ENCODE results near the gene DCXR. TPM values are rescaled to one million over a fixed set of nuclear protein-coding genes. Genes with fewer than 3 reads are reported as not detected.

Gene DCXR
- total RNA-seq, 2 experiments from 2014 or later = 110 to 115 TPM

DNA sequence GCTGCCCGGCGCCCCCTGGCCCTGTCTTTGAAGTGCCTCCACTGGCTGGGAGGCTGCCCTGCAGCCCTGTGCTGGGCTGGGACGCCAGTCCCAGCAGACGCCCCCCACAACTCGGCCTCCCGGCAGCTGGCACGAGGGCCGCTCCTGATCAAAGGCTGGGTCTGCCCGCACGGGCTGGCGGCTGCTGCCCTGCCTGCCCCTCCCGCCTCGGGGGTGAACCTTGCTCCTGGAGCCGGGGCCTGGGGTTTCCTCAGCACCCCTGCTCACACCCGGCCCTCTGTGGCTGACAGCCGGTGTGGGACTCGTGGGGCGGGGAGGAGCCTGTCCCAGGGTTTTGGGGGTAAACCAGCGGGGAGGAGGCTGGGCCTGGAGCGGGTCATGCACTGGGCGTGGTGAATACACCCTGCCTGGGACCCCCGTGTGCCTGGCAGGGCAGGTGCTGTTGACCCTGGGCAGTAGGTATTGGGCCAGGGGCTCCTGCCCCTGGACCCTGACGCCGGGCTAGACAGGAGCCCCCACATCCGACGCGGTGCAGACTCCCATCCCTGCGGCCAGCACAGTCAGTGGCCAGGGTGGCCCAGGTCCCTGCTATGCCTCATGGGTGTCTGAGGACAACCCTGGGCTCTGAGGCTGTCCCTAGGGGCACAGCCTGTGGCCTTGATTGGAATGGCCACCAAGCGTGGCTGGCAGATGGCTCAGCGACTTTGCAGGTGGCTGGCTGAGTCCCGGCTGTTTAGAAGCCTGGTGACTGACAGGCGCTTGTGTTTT lies 36.5 kb downstream of the DCXR start:
- no peak overlapping the region for H3K27ac Mint-ChIP-seq
- DNase-seq (no peak), ATAC-seq (ENCODE audit: low read depth) (no peak)
- no peaks in the 10 kb centered on the region for H3K27me3 Mint-ChIP-seq
- no peak overlapping the region for H3K4me3 Mint-ChIP-seq
- peaks cover under 1% of the 10 kb centered on the region for H3K4me1 Mint-ChIP-seq
- no peaks in the 10 kb centered on the region for H3K9me3 Mint-ChIP-seq
- H3K36me3 Mint-ChIP-seq = no peaks in the 10 kb centered on the region
- POLR2A ChIA-PET = no interaction called here

DNA sequence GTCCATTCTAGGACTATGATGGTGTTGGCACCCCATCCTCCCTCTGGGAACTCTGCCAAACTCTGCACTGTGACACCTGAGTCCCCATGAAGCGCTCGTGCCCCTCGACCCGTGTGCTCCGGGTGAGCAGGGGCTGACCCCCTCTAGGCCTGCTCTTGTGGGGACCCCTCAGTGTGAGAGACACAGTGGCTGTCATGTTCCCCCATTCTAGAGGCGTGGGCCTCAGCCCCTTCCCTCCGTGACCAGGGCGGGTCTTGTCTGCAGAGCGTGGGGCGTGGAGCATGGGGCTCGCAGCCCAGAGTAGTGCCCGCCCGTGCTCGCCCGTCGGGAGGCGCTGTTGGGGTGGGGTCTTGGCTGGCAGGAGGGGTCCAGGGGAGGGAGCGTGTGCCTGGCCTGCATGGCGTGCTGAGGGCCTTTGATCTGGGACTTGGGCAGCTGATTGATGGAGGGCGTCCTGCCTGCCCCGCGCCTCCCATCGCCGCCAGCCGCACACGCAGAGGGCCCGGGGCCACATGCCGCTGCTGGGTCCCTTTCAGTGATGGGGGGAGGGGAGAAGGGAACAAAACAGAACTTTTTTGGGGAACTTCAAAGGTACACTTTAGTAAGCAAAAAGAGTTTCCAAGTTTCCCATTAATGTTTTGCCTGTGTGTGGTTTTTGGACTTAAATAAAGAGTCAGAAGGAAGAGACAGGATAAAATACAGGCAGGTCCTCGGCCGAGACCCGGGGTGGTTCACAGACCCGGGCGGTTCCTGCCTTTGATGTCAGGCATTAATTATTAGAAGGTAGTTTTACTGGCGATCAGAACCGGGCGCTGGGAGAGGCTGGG lies 37.3 kb downstream of the DCXR start:
- ATAC-seq (ENCODE audit: low read depth) (no peak), DNase-seq (no peak)
- Mint-ChIP-seq H3K9me3 (no peaks in the 10 kb centered on the region), H3K4me3 (no peak overlapping the region), H3K27ac (no peak overlapping the region), H3K4me1 (no peaks in the 10 kb centered on the region), H3K36me3 (no peaks in the 10 kb centered on the region), H3K27me3 (no peaks in the 10 kb centered on the region)
- POLR2A ChIA-PET = no interaction called here

DNA sequence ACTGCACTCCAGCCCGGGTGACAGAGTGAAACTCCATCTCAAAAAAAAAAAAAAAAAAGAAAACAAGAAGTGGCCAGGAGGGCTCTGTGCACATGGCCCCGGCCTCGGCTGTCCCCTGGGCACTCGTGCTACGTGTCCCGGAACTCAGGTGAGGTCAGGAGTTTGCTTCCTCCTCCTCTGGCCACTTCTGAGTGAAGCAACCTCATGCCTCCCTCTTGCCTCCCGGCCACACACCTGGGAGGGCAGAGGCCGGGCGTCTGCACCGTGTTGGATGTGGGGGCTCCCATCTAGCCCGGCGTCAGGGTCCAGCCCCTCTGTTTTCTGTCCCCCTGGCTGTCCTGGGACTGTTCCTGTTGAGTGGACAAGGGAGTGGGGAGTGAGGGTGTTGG lies 37.9 kb downstream of the DCXR start:
- H3K27ac Mint-ChIP-seq = no peak overlapping the region
- no peak overlapping the region for H3K4me3 Mint-ChIP-seq
- H3K4me1 Mint-ChIP-seq = no peaks in the 10 kb centered on the region
- ATAC-seq (ENCODE audit: low read depth) (no peak), DNase-seq (no peak)
- H3K27me3 Mint-ChIP-seq = no peaks in the 10 kb centered on the region
- POLR2A ChIA-PET = no interaction called here
- H3K36me3 Mint-ChIP-seq = no peaks in the 10 kb centered on the region
- H3K9me3 Mint-ChIP-seq = no peaks in the 10 kb centered on the region

DNA sequence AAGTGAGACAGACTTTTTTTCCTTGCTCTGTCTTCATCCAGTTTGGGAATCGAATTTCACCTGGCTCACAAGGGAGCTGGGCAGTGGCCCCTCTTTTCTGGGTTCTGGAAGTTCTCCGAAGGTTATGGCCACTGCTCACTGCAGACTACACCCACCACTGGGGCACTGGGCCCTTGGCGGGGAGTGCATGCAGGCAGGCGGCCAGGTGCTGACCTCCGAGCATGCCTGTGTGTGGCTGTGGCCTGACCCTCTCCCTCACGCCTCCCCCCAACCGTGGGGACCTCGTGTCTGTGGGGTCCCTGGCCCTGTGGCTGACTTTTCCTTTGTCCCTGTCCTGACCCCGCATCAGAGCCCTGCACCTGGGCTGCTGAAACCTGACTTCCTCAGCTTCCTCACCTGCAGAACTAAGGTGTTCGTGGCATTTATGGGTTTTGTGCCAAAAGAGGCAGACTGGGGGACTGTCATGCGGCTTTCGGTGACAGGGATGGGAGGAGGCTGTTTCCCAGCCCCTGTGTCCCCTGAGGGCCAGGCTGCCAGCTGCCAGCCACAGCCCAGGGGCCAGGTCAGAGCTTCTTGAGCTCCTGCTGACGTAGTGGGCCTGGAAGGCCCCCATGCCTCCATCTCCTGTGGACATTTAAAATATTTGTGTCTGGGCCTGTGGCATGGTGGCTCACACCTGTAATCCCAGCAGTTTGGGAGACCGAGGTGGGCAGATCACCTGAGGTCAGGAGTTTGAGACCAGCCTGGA lies 38.6 kb downstream of the DCXR start:
- DNase-seq = no peak
- no peak overlapping the region for H3K27ac Mint-ChIP-seq
- H3K4me1 Mint-ChIP-seq = no peaks in the 10 kb centered on the region
- ATAC-seq (ENCODE audit: low read depth) = no peak
- H3K27me3 Mint-ChIP-seq = no peaks in the 10 kb centered on the region
- H3K36me3 Mint-ChIP-seq = no peaks in the 10 kb centered on the region
- POLR2A ChIA-PET = no interaction called here
- no peaks in the 10 kb centered on the region for H3K9me3 Mint-ChIP-seq
- no peak overlapping the region for H3K4me3 Mint-ChIP-seq

DNA sequence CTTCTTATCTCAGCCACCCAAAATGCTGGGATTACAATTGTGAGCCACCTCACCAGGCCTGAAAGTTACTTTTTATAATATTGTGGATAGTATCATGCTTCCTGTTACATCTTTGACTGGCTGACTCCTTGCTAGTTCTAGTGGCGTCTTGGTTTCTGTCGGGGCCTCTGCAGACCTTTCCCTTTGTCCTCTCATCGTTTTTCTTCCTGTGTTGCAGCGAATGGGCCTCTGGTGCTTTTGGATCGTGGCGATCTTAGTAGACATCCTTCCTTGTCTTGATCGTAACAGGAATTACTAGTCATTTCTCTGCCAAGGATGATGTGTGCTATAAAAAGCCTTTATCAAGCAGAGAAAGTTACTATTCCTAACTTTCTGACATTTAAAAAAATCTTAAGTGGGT lies 39.3 kb downstream of the DCXR start:
- POLR2A ChIA-PET = no interaction called here
- DNase-seq (no peak), ATAC-seq (ENCODE audit: low read depth) (no peak)
- H3K4me3 Mint-ChIP-seq = no peak overlapping the region
- H3K9me3 Mint-ChIP-seq = no peaks in the 10 kb centered on the region
- H3K4me1 Mint-ChIP-seq = no peaks in the 10 kb centered on the region
- no peaks in the 10 kb centered on the region for H3K27me3 Mint-ChIP-seq
- H3K36me3 Mint-ChIP-seq = no peaks in the 10 kb centered on the region
- no peak overlapping the region for H3K27ac Mint-ChIP-seq

DNA sequence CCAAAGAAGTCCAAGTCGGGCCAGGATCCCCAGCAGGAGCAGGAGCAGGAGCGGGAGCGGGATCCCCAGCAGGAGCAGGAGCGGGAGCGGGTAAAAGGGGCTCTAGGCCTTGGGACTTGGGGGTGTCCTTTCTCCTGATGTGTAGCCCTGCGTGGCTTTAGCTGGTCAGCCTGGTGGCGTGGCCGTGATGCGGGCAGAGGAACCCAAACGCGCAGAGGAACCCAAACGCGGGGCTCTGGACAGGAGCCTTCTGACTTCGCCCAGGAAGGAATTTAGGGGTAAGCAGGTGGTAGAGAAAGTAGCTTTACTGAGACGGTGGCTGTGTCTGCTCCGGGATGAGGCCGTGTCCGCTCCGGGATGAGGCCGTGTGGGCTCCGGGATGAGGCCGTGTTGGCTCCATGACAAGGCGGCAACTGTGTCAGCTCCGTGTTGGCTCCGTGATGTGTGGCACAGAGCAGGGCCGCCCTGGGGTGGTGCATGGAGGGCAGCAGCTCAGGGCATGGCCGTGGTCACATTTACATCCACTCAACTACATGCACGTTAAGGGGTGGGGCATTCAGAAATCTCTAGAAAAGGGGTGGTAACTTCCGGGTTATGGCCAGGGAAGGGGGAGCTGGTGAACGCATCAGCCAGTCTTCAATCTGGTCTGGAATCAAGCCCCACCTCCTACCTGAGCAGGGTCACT lies 40.6 kb downstream of the DCXR start:
- H3K4me1 Mint-ChIP-seq = no peaks in the 10 kb centered on the region
- H3K36me3 Mint-ChIP-seq = no peaks in the 10 kb centered on the region
- H3K9me3 Mint-ChIP-seq = no peaks in the 10 kb centered on the region
- DNase-seq (no peak), ATAC-seq (ENCODE audit: low read depth) (no peak)
- POLR2A ChIA-PET = interaction anchor here (0.6 to 1.2 kb wide), 3 partner anchors 25 to 55 kb away, joined by 3 to 6 read pairs (median 3); partner anchors contain the start of gene CENPX
- H3K27ac Mint-ChIP-seq = no peak overlapping the region
- H3K4me3 Mint-ChIP-seq = no peak overlapping the region
- H3K27me3 Mint-ChIP-seq = no peaks in the 10 kb centered on the region

DNA sequence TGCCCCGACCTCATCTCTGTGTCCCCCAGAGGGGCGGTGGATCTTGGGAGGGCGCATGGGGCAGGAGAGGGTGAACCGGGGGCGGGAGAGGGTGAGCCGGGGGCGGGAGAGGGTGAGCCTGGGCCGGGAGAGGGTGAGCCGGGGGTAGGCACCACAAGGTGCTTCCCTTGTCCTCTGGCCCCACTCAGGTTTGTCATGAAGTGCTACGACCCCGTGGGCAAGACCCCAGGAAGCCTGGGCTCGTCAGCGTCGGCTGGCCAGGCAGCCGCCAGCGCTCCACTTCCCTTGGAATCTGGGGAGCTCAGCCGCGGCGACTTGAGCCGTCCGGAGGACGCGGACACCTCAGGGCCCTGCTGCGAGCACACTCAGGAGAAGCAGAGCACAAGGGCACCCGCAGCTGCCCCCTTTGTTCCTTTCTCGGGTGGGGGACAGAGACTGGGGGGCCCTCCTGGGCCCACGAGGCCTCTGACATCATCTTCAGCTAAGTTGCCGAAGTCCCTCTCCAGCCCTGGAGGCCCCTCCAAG lies 41.2 kb downstream of the DCXR start:
- H3K36me3 Mint-ChIP-seq = no peaks in the 10 kb centered on the region
- H3K4me3 Mint-ChIP-seq = no peak overlapping the region
- H3K9me3 Mint-ChIP-seq = no peaks in the 10 kb centered on the region
- POLR2A ChIA-PET = interaction anchor here (1.0 to 1.2 kb wide), 2 partner anchors 26 to 34 kb away, joined by 3 to 6 read pairs; partner anchors contain the start of gene CENPX
- H3K4me1 Mint-ChIP-seq = no peaks in the 10 kb centered on the region
- no peak for DNase-seq
- H3K27me3 Mint-ChIP-seq = no peaks in the 10 kb centered on the region
- no peak overlapping the region for H3K27ac Mint-ChIP-seq
- no peak for ATAC-seq (ENCODE audit: low read depth)

DNA sequence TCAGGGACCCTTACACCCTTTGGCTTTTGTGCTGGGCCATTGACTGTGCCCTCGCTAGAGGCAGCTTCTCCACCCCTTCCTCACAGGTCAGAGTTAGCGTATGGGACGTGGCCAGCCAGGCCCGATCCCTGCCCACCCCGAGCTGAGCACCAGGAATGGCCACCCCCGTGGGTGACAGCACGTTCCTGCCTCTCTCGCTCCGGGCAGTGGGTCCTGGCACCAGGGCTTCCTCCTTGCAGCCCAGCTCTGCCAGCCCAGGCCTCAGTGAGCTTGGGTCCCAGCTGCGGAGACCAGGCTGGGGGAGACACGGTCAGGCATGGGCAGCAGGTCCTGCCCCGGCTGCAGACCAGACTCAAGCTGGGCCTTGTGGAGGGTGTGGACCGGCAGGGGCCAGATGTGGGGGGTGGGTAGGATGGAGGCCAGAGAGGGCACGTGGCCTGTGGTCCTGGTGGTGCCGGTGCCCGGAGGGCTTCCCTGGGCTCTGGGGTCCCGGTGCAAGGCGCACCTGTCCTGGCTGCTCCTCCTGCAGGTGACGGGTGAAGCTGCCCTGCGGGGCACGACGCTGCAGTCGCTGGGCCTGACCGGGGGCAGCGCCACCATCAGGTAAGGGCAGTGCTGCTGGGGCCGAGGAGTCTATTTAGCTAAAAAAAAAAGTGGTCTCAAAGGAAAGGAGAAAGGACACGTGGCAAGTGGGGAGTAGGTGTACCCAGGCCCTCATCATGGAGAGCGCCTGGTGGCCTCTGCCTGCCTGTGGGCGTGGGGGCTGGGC lies 41.9 kb downstream of the DCXR start:
- no peak overlapping the region for H3K27ac Mint-ChIP-seq
- no peak overlapping the region for H3K4me3 Mint-ChIP-seq
- ATAC-seq (ENCODE audit: low read depth) = no peak
- POLR2A ChIA-PET = interaction anchor here (0.6 kb wide), 1 partner anchor 36 kb away, joined by 3 read pairs; no protein-coding TSS in a partner anchor
- H3K4me1 Mint-ChIP-seq = no peaks in the 10 kb centered on the region
- no peaks in the 10 kb centered on the region for H3K27me3 Mint-ChIP-seq
- no peaks in the 10 kb centered on the region for H3K9me3 Mint-ChIP-seq
- H3K36me3 Mint-ChIP-seq = no peaks in the 10 kb centered on the region
- DNase-seq = no peak

DNA sequence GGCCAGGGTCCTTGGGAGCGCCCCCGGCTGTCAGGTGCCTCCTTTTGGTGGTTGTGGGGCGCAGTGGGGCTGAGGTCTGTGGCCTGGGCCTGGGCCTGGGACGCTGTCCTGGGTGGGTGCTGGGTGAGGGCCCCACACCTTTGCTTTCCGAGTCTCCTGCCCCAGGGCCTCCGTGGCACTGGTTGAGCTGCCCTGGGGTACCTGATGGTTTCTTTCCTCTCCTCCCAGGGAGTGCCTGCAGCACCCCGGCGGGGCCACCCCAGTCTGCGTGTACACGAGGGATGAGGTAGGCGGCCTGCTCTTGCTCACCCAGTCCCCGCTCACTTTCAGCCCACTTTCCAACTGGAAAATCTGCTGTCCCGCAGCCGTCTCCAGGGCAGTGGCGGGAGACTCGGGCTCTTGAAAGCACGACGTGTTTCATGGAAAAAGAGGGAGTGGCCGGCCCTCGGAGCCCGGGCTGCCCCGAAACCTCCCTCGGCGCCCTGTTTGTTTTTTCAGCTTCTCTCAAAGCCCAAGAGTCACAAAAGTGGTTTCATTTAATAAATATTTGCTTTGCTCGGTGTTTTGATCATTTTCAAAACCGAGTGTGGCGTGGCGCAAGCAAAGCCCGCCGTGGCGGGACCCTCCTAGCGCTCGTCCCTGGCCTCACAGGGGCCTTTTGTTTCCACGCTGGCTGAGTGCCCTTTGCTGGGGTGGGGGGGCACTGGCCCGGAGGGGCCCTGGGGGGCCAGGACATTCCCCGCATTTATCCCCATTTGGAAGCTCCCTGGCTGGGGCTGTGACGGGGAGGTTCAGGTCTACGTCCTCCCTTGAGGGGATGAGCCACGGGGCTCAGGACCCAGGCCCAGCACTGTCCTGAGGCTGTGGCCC lies 42.7 kb downstream of the DCXR start:
- Mint-ChIP-seq H3K9me3 (no peaks in the 10 kb centered on the region), H3K36me3 (no peaks in the 10 kb centered on the region), H3K27ac (no peak overlapping the region), H3K4me3 (no peak overlapping the region), H3K27me3 (no peaks in the 10 kb centered on the region), H3K4me1 (no peaks in the 10 kb centered on the region)
- POLR2A ChIA-PET = no interaction called here
- DNase-seq = no peak
- ATAC-seq (ENCODE audit: low read depth) = no peak

DNA sequence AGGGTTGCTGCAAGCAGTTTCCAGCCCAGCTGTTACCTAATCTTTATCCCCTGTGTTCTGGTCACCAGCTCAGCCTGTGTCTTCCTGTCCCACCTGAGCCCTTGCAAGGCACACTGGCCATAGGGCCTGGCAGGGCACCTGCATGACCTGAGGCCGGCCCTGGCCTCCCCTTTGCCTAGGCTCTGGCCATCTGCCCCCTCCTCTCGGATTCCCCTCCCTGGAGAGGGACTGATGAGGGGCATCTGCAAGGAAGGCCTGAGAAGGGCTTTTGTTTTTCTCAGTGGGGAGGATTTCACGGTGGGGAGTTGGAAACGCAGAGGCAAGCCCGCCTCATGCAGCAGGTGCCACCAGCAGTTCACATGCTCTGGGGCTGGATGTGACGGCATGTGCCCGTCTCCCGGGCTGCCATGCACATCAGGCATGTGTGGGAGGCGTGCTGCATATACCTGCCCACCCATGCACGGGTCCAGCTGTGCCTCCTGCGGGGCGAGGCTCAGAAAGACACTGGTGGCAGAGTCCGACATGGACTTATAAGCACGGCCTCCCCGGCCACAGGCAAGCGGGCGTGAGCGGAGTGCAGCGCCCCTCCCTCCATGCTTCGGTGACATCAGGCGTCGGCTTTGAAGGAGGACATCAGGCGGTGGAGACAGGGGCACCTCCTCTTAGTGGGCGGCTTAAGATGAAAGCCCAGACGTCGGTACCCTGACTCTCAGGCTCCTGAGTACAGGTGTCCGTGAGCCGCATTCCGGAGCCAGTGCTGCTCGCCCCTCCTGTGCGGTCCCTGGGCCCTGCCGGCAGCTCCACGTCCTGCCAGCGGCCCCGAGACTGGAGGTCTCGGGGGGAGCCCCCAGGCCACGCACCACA lies 43.5 kb downstream of the DCXR start:
- Mint-ChIP-seq H3K27ac (no peak overlapping the region), H3K4me3 (no peak overlapping the region), H3K27me3 (no peaks in the 10 kb centered on the region), H3K4me1 (no peaks in the 10 kb centered on the region), H3K36me3 (no peaks in the 10 kb centered on the region), H3K9me3 (no peaks in the 10 kb centered on the region)
- POLR2A ChIA-PET = no interaction called here
- DNase-seq = no peak
- no peak for ATAC-seq (ENCODE audit: low read depth)
